Activated CD4-positive, alpha-beta T cell treated with anti-CD3 and anti-CD28 coated beads for 36 hours (primary cell): ENCODE data around the gene CRACR2A. TPM values are rescaled to one million over a fixed set of nuclear protein-coding genes. Genes with fewer than 3 reads are reported as not detected.

Source experiments
- ATAC-seq: fragments of 200-7000 bp; cut with Tn5 transposase; one replicate; pipeline ENCODE4 v1.10.0; 2021; ENCODE audit warnings: mild to moderate bottlenecking, moderate library complexity
- CTCF ChIA-PET: fragments of 350-600 bp; sonication (Branson Sonifier 250); formaldehyde crosslinking; loops from one replicate; lab custom pipeline; 2021; ENCODE audit warnings: antibody characterized with exemption; lab: Charles Lee
- POLR2A ChIA-PET: fragments of 350-600 bp; sonication (Branson Sonifier 250); formaldehyde crosslinking; loops from one replicate; lab custom pipeline; 2021; ENCODE audit warnings: antibody characterized with exemption, inconsistent platforms; lab: Charles Lee
- DNase-seq: peaks from one replicate; pipeline ENCODE4 v3.0.0-alpha.2; 2020
- H3K27ac Mint-ChIP-seq: one replicate; pipeline ENCODE4 v1.8.0; 2021; ENCODE audit warnings: mixed read lengths
- H3K27me3 Mint-ChIP-seq: one replicate; pipeline ENCODE4 v1.8.0; 2021; ENCODE audit warnings: mixed read lengths
- H3K36me3 Mint-ChIP-seq: one replicate; pipeline ENCODE4 v1.8.0; 2021; ENCODE audit warnings: low read depth, mixed read lengths
- H3K4me1 Mint-ChIP-seq: one replicate; pipeline ENCODE4 v1.8.0; 2021; ENCODE audit warnings: mixed read lengths
- H3K4me3 Mint-ChIP-seq: one replicate; pipeline ENCODE4 v1.8.0; 2021; ENCODE audit warnings: mild to moderate bottlenecking, moderate library complexity, mixed read lengths
- H3K9me3 Mint-ChIP-seq: one replicate; pipeline ENCODE4 v1.8.0; 2021; ENCODE audit warnings: low read depth, mixed read lengths
- intact Hi-C, 2 experiments: fragments of 100-400 bp; cut with DNase I in 1 of 2; cut with micrococcal nuclease in 1 of 2; formaldehyde crosslinking; loops; one replicate each; pipeline versions ENCODE4 v1.14.2 to v1.15.1; 2022 to 2024; cut with DNase I, micrococcal nuclease
- total RNA-seq, 2 experiments: library from RNA; stranded (reverse); gene quantifications; one replicate each; pipeline ENCODE4 v1.2.3, GENCODE V29; 2021

Gene CRACR2A
- total RNA-seq, 2 experiments from 2014 or later, result 19.2 to 22.5 TPM

DNA sequence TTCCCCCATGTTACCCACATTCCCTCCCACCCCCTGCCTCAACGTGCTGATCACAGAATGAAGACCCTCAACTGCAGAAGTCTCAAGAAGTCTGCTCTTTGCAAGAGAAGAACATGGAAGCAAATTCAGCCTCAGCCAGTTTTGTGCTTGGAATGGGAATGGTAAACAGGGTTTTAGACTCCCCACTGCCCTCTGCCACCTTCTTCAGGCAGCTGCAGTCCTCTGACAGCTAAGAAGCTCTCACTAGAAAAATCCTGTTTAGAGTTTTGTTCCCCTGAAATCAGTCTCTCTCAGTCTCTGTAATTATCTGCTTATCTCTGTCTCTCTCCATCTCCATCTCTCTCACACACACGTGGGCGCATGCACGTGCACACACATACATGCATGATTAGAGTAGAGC is 85.4 kb downstream of the CRACR2A start:
- intact Hi-C loops, result no loop called here
- Mint-ChIP-seq H3K36me3 (peaks cover 27% of the 10 kb centered on the region), H3K27me3 (no peaks in the 10 kb centered on the region), H3K27ac (no peak overlapping the region), H3K4me3 (no peak overlapping the region), H3K4me1 (peaks cover 7% of the 10 kb centered on the region), H3K9me3 (no peaks in the 10 kb centered on the region)
- ATAC-seq (no peak), DNase-seq (no peak)
- CTCF ChIA-PET, result interaction anchor here (1.3 kb wide), 1 partner anchor 367 kb away, joined by 4 read pairs; no protein-coding TSS in a partner anchor
- POLR2A ChIA-PET, result no interaction called here

DNA sequence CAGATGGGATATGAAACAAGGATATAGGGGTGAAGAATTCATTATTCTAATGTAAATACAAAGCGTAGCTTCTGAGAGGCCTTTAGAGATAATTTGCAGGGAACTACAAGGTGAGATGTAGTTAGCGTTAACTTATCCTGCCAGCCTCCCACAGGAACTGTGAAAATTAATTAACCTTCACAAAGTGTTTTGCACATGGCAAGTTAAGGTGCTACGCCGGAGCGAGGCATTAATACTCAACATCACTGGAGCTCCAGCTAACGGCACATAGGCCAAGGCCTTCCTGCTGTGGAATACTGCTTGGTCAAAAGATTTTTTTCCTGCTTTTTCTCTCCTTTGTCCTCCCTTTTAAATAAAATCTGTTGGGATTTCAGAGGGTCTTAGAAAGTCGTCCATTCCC is 86.5 kb downstream of the CRACR2A start:
- ATAC-seq (no peak), DNase-seq (no peak)
- POLR2A ChIA-PET, result no interaction called here
- H3K27ac Mint-ChIP-seq, result peak overlapping the region; percentile 9
- peaks cover 7% of the 10 kb centered on the region for H3K4me1 Mint-ChIP-seq
- H3K9me3 Mint-ChIP-seq, result no peaks in the 10 kb centered on the region
- CTCF ChIA-PET, result interaction anchor here (0.8 kb wide), 1 partner anchor 162 kb away, joined by 4 read pairs; no protein-coding TSS in a partner anchor
- H3K27me3 Mint-ChIP-seq, result no peaks in the 10 kb centered on the region
- intact Hi-C loops, result no loop called here
- H3K36me3 Mint-ChIP-seq, result peaks cover 26% of the 10 kb centered on the region
- H3K4me3 Mint-ChIP-seq, result no peak overlapping the region

DNA sequence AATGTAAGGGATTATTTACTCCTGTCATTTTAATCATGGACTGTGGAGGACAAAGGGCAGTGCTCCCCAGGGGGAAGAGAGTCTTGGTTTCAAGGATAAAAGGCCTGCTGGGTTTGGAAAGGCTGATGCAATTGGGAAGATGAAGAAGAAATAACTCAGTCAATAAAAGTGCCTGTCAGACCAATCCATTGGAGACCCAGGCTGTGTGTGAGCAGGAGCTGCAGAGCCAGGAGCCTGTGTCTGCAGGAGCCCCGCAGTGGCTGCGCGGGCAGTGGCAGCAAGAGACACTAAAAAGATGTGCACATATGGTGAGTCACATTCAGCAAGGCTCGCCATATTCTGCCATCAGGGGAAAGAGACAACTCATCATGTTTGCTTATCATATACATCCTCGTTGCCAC is 90.4 kb downstream of the CRACR2A start:
- H3K4me3 Mint-ChIP-seq, result no peak overlapping the region
- DNase-seq, result no peak
- no peak overlapping the region for H3K27ac Mint-ChIP-seq
- intact Hi-C loops, result no loop called here
- no peaks in the 10 kb centered on the region for H3K4me1 Mint-ChIP-seq
- POLR2A ChIA-PET, result no interaction called here
- no peak for ATAC-seq
- no peaks in the 10 kb centered on the region for H3K27me3 Mint-ChIP-seq
- H3K9me3 Mint-ChIP-seq, result no peaks in the 10 kb centered on the region
- CTCF ChIA-PET, result no interaction called here
- H3K36me3 Mint-ChIP-seq, result peaks cover 39% of the 10 kb centered on the region

GRCh38 chr12:3661028-3661427 is 91.9 kb downstream of the CRACR2A start:
- Mint-ChIP-seq H3K4me3 (no peak overlapping the region), H3K27me3 (no peaks in the 10 kb centered on the region), H3K9me3 (no peaks in the 10 kb centered on the region), H3K4me1 (no peaks in the 10 kb centered on the region), H3K27ac (no peak overlapping the region), H3K36me3 (peaks cover 35% of the 10 kb centered on the region)
- CTCF ChIA-PET, result interaction anchor here (1.5 kb wide), 1 partner anchor 361 kb away, joined by 5 read pairs; no protein-coding TSS in a partner anchor
- POLR2A ChIA-PET, result no interaction called here
- intact Hi-C loops, result no loop called here
- DNase-seq (no peak), ATAC-seq (no peak)

GRCh38 chr12:3658327-3659163 is 94.4 kb downstream of the CRACR2A start:
- intact Hi-C loops, result loop anchor here (1.0 kb wide), 2 partner anchors 119 to 146 kb away; no protein-coding TSS in a partner anchor
- H3K36me3 Mint-ChIP-seq, result peaks cover 30% of the 10 kb centered on the region
- POLR2A ChIA-PET, result no interaction called here
- ATAC-seq (no peak), DNase-seq (peak; percentile 63)
- no peak overlapping the region for H3K4me3 Mint-ChIP-seq
- no peaks in the 10 kb centered on the region for H3K27me3 Mint-ChIP-seq
- CTCF ChIA-PET, result interaction anchor here (0.6 to 1.0 kb wide), 5 partner anchors 118 to 179 kb away, joined by 3 to 5 read pairs (median 3); no protein-coding TSS in a partner anchor
- H3K9me3 Mint-ChIP-seq, result no peaks in the 10 kb centered on the region
- no peaks in the 10 kb centered on the region for H3K4me1 Mint-ChIP-seq
- no peak overlapping the region for H3K27ac Mint-ChIP-seq

GRCh38 chr12:3656946-3657622 is 95.8 kb downstream of the CRACR2A start:
- Mint-ChIP-seq H3K36me3 (peaks cover 31% of the 10 kb centered on the region), H3K9me3 (no peaks in the 10 kb centered on the region), H3K27ac (no peak overlapping the region), H3K27me3 (no peaks in the 10 kb centered on the region), H3K4me3 (no peak overlapping the region), H3K4me1 (no peaks in the 10 kb centered on the region)
- ATAC-seq (no peak), DNase-seq (no peak)
- CTCF ChIA-PET, result no interaction called here
- POLR2A ChIA-PET, result no interaction called here
- intact Hi-C loops, result no loop called here

DNA sequence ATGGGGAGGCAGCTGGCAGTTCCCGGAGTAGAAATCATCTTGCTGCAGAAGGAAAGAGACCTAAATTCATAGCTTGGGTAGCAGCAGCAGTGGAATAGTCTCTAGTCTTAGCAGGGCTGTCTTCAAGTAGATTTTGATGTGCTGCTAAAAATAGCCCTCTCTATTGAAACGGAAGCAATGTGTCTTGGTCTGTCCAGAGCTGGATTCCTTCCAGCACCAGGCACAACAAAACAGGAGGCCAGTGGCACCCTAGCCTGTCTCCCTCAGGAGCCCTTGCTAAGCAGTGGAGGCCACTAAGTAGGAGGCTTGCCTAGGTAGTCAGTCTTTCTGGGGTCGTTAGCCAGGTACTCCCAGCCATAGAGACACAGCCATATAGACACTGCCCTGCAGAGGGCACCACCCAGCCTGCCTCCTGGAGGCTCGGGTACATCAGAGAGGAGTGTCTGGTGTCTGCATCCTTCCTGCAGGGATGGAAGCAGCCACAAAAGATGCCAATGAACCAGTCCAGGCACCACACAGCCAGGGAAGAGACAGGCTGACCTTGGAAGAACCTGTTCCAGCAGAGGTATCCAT is 97.5 kb downstream of the CRACR2A start:
- CTCF ChIA-PET, result interaction anchor here (0.6 to 1.6 kb wide), 4 partner anchors 25 to 148 kb away, joined by 3 to 9 read pairs (median 4); no protein-coding TSS in a partner anchor
- Mint-ChIP-seq H3K27me3 (no peaks in the 10 kb centered on the region), H3K4me1 (no peaks in the 10 kb centered on the region), H3K4me3 (no peak overlapping the region), H3K9me3 (no peaks in the 10 kb centered on the region), H3K36me3 (peaks cover 31% of the 10 kb centered on the region), H3K27ac (no peak overlapping the region)
- DNase-seq (peak; percentile 47), ATAC-seq (peak; percentile 44)
- intact Hi-C loops, result no loop called here
- POLR2A ChIA-PET, result interaction anchor here (0.6 kb wide), 1 partner anchor 24 kb away, joined by 4 read pairs; no protein-coding TSS in a partner anchor

DNA sequence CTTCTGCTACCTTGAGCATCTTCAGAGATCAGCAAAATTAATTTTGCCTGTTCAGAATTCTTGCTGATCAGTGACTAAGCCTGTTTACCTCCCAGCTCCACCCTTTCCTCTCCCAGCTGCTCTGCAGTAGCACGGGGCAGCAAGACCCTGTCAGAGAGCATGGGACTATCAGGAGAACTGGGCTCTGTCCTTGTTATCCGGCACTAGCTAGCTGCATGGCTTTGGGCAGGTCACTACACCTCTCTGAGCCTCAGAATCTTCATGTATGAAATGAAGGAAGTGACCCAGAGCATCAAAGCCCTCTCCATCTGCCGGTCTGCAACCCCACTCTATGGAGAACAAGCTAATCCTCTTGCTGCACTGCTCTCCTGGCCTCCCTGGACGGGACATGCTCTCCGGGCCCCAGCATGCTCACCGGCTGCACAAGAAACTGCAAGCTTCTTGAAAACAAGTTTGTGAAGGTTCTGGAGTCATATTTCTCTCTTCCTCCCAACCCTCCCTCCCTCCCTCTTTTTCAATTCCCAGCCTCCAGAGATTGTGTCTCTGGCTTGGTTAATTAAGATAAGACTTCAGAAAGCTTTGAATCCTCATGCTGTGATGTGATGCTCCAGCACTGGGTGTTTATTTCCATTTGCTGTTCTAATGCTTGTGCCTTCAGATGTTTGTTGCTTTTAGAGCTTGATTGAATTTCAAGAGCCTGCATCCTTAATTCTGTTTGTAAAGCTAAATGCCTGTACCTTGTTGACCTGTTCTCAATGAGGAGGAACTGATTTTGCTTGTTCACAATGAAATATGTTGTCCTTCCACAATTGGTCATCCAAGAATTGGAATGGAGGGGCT is 101.1 kb downstream of the CRACR2A start:
- H3K36me3 Mint-ChIP-seq, result peaks cover 23% of the 10 kb centered on the region
- H3K4me3 Mint-ChIP-seq, result no peak overlapping the region
- ATAC-seq, result no peak
- no peak overlapping the region for H3K27ac Mint-ChIP-seq
- no peak for DNase-seq
- no peaks in the 10 kb centered on the region for H3K4me1 Mint-ChIP-seq
- no peaks in the 10 kb centered on the region for H3K9me3 Mint-ChIP-seq
- intact Hi-C loops, result no loop called here
- no peaks in the 10 kb centered on the region for H3K27me3 Mint-ChIP-seq
- POLR2A ChIA-PET, result interaction anchor here (0.7 kb wide), 1 partner anchor 198 kb away, joined by 6 read pairs; no protein-coding TSS in a partner anchor
- CTCF ChIA-PET, result interaction anchor here (0.8 kb wide), 1 partner anchor 351 kb away, joined by 4 read pairs; no protein-coding TSS in a partner anchor

DNA sequence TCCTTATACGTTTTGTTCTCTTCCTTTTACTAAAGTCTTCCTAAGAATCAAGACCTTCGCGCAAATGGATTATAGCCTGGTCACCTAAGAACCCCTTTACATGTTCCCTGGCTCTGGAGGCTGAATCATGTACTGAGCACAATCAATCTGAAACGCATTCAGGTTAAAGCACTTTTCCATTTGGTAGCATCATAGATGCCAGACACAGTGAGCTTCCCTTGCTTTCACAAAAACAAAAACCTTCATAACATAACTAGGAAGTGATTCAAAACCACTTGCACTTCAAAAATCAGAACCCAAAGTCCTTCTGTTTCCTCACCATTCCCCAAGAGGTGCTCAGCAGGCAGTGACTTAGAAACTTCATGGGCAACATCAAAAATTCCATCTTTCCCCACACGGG is 105.4 kb downstream of the CRACR2A start:
- ChIA-PET CTCF (interaction anchor here (1.1 to 1.5 kb wide), 2 partner anchors 10 to 130 kb away, joined by 3 to 5 read pairs; no protein-coding TSS in a partner anchor), POLR2A (no interaction called here)
- Mint-ChIP-seq H3K4me3 (no peak overlapping the region), H3K4me1 (no peaks in the 10 kb centered on the region), H3K27me3 (no peaks in the 10 kb centered on the region), H3K27ac (peak overlapping the region; percentile 9), H3K36me3 (peaks cover 30% of the 10 kb centered on the region), H3K9me3 (no peaks in the 10 kb centered on the region)
- intact Hi-C loops, result loop anchor here in 1 of 2 experiments (10.0 kb wide), 1 partner anchor 343 kb away; no protein-coding TSS in a partner anchor
- DNase-seq (no peak), ATAC-seq (no peak)

DNA sequence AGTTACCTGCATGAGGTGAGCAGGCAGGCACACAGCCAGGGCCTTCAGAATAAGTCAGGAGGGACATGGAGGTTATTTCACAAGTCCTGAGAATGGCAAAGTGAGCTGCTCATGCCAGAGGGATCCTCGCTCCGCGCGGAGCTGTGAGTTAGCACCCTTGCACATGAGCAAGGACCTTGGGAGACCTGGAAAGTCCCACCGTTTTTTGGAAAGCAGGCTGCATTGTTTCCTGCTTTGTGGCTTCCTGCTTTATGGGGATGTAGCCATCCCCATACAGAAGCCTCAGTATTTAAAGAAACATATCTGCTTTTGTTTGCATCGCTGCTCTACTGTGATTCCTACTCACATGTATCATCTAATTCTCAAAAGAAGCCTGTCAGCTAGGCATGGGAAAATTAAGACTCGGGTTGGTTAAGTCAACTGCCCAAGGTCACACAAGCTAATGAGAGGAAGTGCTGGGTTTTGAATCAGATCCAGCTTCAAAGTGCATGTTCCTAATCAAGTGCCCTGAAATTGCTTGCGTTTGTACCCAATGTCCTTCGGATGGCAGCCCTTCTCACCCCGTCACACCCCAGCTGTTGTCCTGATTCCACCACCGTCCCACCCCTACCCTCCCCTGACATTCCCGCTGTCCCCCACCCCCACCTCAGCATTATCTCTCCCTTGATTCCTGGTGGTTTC is 106.2 kb downstream of the CRACR2A start:
- Mint-ChIP-seq H3K4me3 (no peak overlapping the region), H3K4me1 (no peaks in the 10 kb centered on the region), H3K9me3 (no peaks in the 10 kb centered on the region), H3K27ac (no peak overlapping the region), H3K36me3 (peaks cover 25% of the 10 kb centered on the region), H3K27me3 (no peaks in the 10 kb centered on the region)
- intact Hi-C loops, result loop anchor here in 1 of 2 experiments (10.0 kb wide), 1 partner anchor 342 kb away; no protein-coding TSS in a partner anchor
- POLR2A ChIA-PET, result no interaction called here
- no peak for ATAC-seq
- CTCF ChIA-PET, result interaction anchor here (1.1 to 1.5 kb wide), 2 partner anchors 10 to 131 kb away, joined by 3 to 5 read pairs; no protein-coding TSS in a partner anchor
- DNase-seq, result no peak
